ENCODE data around the gene TLN1. TPM values are rescaled to one million over a fixed set of nuclear protein-coding genes. Genes with fewer than 3 reads are reported as not detected.

The TLN1 gene
- total RNA-seq, 1 donor from 2014 or later = 362 TPM

DNA sequence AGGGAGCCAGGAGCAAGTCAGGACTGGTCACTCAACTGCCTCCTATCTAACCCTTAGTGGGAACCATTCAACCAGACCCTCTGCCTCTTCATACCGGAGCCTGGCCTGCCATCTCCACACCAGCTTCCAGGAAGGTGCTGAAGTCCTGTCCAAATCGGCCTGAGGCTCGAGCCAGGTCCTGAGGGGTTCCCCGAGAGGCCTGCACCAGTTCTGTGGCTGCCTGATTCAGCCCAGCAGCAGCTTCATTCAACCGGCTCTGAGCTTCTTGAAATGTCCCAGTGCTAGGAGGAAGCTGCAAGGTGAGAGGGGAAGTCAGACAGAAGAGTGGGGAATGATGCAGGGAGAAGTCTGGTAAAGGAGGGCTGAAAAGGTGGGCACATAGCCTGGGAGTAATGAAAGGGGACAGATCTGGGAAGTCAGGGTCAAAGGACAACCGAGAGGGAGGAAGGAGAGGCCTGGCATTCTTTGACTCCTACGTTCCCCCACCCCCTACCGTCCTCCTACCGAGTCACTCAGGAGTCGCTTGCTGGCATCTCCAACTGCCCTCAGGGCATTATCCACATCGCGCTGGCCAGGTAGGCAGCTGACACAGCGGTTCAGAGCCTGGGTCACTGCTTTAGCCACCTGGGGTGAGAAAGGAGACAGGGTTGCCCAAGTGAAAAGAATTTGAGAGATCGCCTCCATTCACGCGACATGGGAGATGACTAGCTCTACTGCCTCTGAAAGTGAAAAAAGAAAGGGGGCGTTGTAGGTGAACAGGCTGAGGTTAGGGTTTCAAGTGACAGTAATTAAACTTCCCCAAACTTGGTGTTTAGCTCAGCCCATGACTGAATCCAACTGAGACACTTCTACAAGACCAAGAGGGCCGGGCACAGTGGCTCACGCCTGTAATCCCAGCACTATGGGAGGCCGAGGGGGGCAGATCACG lies 20.2 kb downstream of the TLN1 start:
- Mint-ChIP-seq H3K4me1 (no peaks in the 10 kb centered on the region), H3K4me3 (no peak overlapping the region), H3K36me3 (ENCODE audit: low read depth) (peaks cover 65% of the 10 kb centered on the region), H3K9me3 (no peaks in the 10 kb centered on the region), H3K27ac (no peak overlapping the region), H3K27me3 (no peaks in the 10 kb centered on the region)
- ChIA-PET POLR2A (interaction anchor here (0.6 to 1.3 kb wide), 2 partner anchors 32 to 64 kb away, joined by 3 to 4 read pairs; no protein-coding TSS in a partner anchor), CTCF (interaction anchor here (1.3 kb wide), 1 partner anchor 15 kb away, joined by 4 read pairs; no protein-coding TSS in a partner anchor)
- TF ChIP-seq, protein P1, sequence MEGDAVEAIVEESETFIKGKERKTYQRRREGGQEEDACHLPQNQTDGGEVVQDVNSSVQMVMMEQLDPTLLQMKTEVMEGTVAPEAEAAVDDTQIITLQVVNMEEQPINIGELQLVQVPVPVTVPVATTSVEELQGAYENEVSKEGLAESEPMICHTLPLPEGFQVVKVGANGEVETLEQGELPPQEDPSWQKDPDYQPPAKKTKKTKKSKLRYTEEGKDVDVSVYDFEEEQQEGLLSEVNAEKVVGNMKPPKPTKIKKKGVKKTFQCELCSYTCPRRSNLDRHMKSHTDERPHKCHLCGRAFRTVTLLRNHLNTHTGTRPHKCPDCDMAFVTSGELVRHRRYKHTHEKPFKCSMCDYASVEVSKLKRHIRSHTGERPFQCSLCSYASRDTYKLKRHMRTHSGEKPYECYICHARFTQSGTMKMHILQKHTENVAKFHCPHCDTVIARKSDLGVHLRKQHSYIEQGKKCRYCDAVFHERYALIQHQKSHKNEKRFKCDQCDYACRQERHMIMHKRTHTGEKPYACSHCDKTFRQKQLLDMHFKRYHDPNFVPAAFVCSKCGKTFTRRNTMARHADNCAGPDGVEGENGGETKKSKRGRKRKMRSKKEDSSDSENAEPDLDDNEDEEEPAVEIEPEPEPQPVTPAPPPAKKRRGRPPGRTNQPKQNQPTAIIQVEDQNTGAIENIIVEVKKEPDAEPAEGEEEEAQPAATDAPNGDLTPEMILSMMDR (IDR thresholded peaks at IDR 0.05) = no peak
- ATAC-seq (ENCODE audit: low read depth) (no peak), DNase-seq (no peak)
- intact Hi-C loops (cut with micrococcal nuclease) = no loop called here

DNA sequence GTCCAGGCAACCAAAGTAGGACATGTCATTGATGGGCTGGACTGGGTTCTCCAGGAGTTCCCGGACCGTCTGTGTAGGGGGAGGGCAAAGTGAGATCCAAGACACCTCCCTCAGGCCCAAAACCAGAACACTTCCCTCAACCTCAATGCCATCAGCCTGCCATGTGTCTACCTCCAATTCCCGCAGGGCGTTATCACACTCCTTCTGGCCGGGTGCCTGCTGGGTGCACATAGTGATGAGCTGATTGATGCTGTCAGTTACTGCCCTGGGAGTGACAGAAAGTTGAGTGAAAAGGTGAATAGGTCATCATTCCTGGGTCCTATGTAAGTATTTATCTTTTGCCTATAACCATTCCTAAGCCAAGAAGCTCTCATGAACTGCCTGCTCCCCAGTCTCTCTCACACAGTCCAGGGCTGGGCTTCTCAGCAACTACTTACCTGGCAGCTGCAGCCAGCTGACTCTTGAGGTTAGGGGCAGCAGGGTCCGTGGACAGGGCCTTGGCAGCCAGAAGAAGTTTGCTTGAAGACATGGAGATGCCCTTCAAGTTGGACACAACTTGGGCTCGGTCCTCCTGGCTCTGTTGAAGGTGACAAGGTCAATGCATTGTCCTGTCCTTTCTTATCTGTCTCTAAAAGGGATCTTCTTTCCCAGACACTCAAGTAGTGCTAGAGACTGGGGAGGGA lies 21.0 kb downstream of the TLN1 start:
- TF ChIP-seq, protein P1 (IDR thresholded peaks at IDR 0.05) = no peak
- Mint-ChIP-seq H3K4me1 (no peaks in the 10 kb centered on the region), H3K27ac (no peak overlapping the region), H3K27me3 (no peaks in the 10 kb centered on the region), H3K36me3 (ENCODE audit: low read depth) (peaks cover 58% of the 10 kb centered on the region), H3K9me3 (no peaks in the 10 kb centered on the region), H3K4me3 (no peak overlapping the region)
- CTCF ChIA-PET = interaction anchor here (1.3 kb wide), 1 partner anchor 14 kb away, joined by 4 read pairs; no protein-coding TSS in a partner anchor
- POLR2A ChIA-PET = interaction anchor here (1.1 kb wide), 2 partner anchors 9 to 106 kb away, joined by 3 to 5 read pairs; partner anchors contain the start of gene TESK1
- intact Hi-C loops (cut with micrococcal nuclease) = no loop called here
- DNase-seq (no peak), ATAC-seq (ENCODE audit: low read depth) (no peak)

DNA sequence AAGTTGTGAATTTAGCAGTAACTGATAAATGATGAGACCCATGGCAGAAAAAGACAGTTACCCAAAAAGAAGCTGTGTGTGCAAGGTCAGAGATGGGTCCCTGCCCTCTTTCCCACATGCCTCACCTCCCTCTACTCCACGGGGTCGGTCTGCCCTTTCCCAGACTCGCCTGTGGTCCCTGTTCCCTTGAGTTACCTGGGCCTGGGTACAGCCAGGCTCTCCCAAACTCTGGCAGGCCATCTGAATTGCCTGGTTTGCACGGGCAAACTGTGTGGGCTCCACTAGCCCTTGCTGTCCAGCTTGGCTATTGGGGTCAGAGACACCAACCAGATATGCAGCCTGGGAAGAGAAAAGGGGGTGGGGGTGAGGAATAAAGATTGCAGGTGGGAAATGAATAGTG lies 23.8 kb downstream of the TLN1 start:
- TF ChIP-seq, protein P1 (IDR thresholded peaks at IDR 0.05) = no peak
- intact Hi-C loops (cut with micrococcal nuclease) = no loop called here
- Mint-ChIP-seq H3K27ac (no peak overlapping the region), H3K4me3 (no peak overlapping the region), H3K36me3 (ENCODE audit: low read depth) (peaks cover 30% of the 10 kb centered on the region), H3K9me3 (no peaks in the 10 kb centered on the region), H3K27me3 (no peaks in the 10 kb centered on the region), H3K4me1 (no peaks in the 10 kb centered on the region)
- ATAC-seq (ENCODE audit: low read depth) (no peak), DNase-seq (no peak)
- CTCF ChIA-PET = interaction anchor here (5.5 kb wide), 1 partner anchor 12 kb away, joined by 37 read pairs; no protein-coding TSS in a partner anchor
- POLR2A ChIA-PET = no interaction called here

DNA sequence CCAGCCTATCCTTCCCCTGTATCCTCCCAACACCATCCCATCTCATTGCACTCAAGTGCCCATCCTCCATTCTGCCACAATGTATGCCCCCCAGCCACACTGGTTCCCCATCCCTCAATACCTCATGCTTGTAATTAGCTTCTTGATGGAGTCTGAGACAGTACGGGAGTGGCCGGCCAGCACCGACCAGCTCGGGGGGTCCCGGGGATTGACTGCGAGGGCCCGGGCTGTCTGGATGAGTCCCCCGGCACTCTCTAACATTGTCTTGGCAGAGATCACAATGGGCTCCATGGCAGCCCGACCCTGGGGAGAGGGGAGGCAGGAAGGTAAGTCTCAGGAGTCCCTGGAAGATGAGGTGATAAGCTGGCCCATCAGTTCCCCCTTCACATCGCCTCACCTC lies 25.0 kb downstream of the TLN1 start:
- CTCF ChIA-PET = interaction anchor here (1.2 to 5.5 kb wide), 2 partner anchors 11 to 46 kb away, joined by 3 to 37 read pairs; no protein-coding TSS in a partner anchor
- no peaks in the 10 kb centered on the region for H3K27me3 Mint-ChIP-seq
- H3K4me3 Mint-ChIP-seq = no peak overlapping the region
- H3K36me3 Mint-ChIP-seq (ENCODE audit: low read depth) = peaks cover 18% of the 10 kb centered on the region
- intact Hi-C loops (cut with micrococcal nuclease) = no loop called here
- DNase-seq = no peak
- no peak overlapping the region for H3K27ac Mint-ChIP-seq
- no peaks in the 10 kb centered on the region for H3K9me3 Mint-ChIP-seq
- POLR2A ChIA-PET = no interaction called here
- no peak for ATAC-seq (ENCODE audit: low read depth)
- TF ChIP-seq, protein P1 (IDR thresholded peaks at IDR 0.05) = no peak
- no peaks in the 10 kb centered on the region for H3K4me1 Mint-ChIP-seq

Data from activated B cell treated with CpG ODN at 0.5 μM for 24 hours (primary cell).